ENCODE results near the gene RGMB.
"Not testable (repeated sequence)": the region's sequence is repeated elsewhere in the genome, so short reads cannot be mapped to it uniquely, and the experiment has no call there.

The RGMB gene, protein sequence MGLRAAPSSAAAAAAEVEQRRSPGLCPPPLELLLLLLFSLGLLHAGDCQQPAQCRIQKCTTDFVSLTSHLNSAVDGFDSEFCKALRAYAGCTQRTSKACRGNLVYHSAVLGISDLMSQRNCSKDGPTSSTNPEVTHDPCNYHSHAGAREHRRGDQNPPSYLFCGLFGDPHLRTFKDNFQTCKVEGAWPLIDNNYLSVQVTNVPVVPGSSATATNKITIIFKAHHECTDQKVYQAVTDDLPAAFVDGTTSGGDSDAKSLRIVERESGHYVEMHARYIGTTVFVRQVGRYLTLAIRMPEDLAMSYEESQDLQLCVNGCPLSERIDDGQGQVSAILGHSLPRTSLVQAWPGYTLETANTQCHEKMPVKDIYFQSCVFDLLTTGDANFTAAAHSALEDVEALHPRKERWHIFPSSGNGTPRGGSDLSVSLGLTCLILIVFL

DNA sequence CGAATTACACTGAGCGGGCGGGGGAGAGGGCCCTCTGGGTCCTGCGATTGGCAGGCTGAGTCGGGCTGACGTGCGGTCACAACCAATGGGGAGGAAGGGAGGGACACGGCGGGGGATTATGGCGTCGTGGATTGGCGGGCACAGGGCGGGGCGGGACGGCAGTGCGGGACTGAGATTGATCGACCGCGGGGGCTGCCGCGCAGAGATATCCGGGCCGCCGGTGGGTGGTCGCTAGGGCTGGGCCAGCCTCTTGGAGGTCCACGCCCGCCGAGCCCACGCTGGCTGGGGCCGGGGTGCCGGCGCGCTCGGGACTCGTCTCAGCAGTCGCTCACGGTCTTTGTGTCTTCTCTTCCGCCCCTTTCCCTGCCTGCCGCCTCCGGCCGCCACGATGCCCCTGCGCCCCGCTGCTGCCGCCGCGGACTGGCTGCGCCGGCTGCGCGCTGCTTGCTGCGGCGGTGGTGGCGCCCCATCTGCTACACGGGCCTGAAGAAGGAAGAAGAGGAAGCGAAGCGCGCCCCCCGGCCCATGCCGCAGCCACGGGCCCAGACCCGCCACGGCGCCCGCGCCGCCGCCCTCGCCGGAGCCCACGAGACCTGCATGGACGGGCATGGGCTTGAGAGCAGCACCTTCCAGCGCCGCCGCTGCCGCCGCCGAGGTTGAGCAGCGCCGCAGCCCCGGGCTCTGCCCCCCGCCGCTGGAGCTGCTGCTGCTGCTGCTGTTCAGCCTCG is at the start of gene RGMB:
Gene RGMB (plus strand): TSS at position 200 of the 728 bp plus-strand sequence. CDS start 408 bp downstream, at position 608.
- DNase-seq: peak; percentile 86

DNA sequence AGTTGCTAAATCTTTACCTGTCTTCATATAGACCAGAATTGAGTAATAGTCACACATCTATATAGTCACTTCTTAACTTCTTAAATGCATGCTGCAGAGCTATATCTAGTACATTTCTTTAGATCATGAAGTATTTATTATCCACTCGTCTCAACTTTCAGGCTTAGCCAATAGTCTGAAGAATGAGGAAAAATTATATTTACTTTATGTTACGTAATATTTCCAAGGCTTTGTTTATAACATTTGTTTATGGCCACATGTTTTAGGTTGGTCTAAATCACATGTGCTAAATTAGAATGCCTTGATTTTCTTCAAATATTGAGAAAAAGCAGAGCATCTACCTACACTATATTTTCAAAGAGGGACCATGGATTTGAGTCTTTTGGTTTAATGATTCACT is 47.2 kb upstream of the RGMB start:
- DNase-seq: no peak

DNA sequence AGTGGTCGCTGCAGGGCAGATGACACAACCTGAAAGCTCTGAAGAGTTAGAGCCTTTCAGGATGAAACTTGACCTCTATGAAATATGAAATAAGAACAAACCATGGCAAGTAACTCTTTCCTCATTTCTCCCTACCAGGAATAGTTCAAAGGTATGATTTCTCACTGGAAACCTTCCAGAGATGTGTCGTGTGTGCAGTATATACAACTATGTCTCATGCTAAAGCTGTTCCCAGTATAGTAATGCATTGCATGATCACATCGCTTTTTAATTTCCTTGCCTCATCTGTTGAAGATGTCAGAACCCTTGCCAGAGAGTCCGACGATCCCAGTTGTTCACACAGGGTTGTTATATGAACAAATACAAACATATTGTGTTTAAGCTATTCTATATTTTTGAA is 45.8 kb upstream of the RGMB start:
- DNase-seq: no peak

DNA sequence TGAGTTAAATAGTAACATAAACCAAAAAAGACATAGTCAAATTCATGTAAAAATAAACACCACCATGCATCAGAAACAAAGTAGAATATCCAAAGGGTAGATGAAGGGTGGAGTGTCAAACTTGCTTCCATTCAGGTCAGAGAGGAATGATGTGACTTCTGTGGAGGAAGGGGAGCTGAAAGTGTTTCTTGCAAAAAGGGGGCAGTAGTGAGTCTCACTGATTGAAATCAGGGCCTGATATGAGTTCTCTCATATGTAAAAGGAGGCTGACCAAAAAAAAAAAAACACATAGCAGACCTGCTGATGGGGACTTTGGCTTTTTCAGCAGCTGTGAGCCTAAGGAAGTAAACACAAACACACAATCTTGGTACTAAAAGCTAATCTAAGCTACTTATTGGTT is 38.8 kb upstream of the RGMB start:
- DNase-seq: no peak

DNA sequence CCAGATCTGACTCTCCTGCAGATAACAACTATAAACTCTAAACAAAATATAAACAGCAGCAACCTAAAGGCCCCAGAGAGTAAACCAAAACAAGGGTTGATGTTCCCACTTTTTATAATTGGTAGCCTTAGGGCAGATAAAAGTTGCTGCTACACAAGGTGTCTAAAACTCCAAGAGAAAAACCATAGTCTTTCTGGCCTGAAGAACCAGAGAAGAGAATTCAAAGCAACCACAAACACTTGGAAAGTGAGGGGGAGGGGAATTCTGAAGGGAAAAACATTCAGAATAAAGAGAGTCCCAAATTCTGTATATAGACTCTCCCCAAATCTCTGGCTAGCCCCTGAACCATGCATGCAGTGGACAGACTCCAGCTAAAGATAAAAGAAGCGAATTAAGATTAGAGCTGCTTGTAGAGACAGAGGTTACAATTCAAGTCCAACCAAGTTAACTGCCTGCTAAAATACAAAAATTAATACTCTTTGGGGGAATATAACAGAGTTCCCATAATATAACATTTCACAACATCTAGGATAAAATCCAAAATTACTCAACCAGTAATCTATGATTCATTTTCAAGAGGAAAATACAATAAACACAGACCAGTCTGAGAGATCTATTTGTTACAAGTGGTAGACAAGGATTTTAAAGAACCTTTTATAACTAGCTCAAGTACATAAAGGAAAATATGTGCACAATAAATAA is 37.5 kb upstream of the RGMB start:
- DNase-seq: no peak

DNA sequence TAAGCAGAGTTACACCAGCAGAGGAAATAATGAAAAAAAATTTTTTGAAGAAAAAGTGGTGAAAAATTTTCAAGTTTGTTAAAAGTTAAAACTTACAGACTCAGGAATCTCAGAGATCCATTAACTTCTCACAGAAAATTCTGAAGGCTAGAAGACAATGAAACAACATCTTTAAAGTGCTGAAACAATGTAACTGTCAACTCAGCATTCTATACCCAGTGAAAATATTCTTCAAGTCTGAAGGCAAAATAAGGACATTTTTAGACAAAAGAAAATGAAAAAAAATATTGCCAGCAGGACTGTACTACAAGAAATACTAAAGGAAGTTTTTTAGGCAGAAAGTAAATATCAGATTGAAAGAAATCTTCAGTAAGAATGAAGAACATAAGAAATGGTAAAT is 36.7 kb upstream of the RGMB start:
- no peak for DNase-seq

DNA sequence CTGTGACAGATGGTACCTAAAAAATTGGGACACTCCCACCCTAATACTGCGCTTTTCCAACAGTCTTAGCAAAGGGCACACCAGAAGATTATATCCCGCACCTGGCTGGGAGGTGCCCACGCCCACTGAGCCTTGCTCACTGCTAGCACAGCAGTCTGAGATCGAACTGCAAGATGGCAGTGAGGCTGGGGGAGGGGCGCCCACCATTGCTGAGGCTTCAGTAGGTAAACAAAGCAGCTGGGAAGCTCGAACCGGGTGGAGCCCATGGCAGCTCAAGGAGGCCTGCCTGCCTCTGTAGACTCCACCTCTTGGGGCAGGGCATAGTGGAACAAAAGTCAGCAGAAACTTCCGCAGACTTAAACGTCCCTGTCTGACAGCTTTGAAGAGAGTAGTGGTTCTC is 36.0 kb upstream of the RGMB start:
- DNase-seq: not testable (repeated sequence)

DNA sequence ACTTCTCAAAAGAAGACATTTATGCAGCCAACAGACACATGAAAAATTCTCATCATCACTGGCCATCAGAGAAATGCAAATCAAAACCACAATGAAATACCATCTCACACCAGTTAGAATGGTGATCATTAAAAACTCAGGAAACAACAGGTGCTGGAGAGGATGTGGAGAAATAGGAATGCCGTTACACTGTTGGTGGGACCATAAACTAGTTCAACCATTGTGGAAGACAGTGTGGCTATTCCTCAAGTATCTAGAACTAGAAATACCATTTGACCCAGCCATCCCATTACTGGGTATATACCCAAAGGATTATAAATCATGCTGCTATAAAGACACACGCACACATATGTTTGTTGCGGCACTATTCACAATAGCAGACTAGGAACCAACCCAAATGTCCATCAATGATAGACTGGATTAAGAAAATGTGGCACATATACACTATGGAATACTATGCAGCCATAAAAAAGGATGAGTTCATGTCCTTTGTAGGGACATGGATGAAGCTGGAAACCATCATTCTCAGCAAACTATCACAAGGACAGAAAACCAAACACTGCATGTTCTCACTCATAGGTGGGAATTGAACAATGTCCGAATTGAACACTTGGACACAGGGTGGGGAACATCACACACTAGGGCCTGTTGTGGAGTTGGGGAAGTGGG is 34.8 kb upstream of the RGMB start:
- DNase-seq: not testable (repeated sequence)

DNA sequence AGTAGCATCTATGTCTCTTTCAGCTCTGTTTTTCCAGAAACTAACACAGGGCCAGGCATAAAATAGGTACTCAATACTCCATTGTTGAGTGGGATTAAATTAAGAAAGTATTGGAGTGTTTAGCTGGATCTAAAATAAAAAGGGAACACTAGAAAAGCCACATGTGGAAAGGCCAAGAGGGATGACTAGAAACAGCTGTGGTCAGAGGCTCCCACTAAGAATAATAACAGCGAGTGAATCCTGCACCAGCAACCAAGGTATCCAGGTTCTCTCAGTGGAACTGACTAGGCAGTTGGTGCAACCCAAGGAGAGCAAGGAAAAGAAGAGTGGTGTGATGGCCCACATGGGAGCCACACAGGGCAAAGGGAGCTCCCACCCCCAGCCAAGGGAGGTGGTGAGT is 31.5 kb upstream of the RGMB start:
- no peak for DNase-seq

DNA sequence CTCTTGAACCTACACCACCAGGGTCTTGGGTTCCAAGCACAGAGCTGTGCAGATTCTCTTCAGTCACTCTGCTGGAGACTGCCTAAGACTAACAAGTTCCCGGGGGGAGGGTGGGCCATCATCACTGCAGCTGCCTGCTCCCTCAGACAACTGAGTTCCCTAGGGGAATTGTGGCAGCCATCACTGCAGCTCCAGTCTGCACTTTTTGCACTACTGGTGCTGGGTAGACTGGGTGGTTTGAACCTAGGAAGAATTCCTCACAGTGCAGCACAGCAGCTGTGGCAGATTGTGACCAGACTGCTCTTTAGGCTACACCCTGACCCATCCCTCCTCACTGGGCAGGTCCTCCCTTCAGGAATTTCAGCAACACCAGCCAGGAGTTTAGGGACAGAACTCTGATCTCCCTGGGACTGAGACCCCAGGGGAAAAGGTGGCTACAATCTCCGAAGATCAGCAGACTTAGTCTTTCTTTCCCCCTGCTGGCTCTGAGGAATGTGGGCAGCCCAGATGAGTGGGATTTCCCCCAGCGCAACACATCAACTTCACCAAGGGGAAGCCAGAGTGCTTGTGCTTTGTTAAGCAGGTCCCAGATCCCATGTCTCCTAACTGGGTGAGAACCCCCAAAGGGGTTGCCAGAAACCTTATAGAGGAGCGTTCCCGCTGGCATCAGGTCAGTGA is 30.9 kb upstream of the RGMB start:
- DNase-seq: no peak

DNA sequence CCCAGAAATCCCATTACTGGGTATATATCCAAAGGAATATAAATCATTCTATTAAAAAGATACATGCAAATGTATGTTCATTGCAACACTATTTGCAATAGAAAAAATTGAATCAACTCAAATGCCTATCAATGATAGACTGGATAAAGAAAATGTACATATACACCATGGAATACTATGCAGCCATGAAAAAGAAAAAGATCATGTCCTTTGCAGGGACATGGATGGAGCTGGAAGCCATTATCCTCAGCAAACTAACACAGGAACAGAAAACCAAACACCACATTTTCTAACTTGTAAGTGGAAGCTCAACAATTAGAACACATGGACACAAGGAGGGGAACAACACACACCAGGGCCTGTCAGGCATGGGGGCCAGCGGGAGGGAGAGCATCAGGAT is 25.2 kb upstream of the RGMB start:
- DNase-seq: not testable (repeated sequence)

DNA sequence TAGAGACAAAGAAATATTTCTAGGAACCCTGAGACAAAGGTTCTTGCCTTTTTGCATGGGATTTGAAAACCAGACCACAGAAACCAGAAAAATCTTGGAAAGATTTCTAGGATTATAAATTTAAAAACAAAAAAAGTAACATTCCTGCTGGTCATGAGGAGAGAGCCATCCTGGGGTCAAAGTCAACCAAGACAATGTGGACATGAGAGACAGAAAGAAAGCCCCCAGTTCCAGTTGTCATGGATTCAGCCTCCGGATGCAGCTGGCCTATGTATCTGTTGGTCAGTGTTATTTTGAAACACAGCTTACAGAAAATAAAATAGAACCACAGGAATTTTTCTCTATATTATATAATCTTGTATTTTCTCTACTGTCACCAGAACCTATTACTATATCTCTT is 24.4 kb upstream of the RGMB start:
- no peak for DNase-seq

DNA sequence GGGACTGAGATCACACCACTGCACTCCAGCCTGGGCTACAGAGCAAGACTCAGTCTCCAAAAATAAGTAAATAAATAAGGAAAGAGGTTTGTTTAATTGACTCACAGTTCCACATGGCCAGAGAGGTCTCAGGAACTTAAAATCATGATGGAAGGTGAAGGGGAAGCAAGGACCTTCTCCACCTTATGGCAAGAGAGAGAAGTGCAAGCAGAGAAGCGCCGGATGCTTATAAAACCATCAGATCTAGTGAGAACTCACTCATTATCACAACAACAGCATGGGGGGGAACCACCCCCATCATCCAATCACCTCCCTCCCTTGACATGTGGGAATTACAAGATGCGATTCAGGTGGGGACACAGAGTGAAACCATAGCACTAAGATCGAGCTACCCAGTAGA is 22.8 kb upstream of the RGMB start:
- no peak for DNase-seq

DNA sequence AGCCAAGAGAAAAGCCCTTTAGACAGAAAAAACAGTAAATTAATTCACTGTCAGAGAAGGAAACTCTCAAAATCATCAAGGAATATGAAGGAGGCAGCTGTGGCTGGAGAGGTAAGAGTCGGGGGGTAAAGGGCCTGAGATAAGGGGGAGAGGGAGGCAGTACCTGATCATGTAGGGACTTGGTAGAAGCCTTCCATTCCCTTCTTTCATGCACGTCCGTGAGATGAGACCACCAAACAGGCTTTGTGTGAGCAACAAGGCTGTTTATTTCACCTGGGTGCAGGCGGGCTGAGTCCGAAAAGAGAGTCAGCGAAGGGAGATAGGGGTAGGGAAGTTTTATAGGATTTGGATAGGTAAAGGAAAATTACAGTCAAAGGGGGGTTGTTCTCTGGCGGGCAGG is 21.1 kb upstream of the RGMB start:
- not testable (repeated sequence) for DNase-seq

DNA sequence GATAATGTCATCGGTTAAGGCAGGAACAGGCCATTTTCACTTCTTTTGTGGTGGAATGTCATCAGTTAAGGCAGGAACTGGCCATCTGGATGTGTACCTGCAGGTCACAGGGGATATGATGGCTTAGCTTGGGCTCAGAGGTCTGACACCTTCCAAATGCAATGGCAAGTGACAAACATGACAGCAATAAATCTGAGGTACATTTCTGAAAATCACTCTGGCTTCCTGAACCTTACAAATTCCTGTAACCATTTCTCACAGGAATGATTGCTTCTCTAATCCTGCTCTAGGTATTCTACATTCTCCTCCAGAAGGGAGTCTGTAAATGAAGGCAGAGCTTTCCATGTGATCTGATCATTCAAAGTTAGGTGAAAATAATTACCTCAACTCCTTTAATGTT is 20.7 kb upstream of the RGMB start:
- DNase-seq: not testable (repeated sequence)

DNA sequence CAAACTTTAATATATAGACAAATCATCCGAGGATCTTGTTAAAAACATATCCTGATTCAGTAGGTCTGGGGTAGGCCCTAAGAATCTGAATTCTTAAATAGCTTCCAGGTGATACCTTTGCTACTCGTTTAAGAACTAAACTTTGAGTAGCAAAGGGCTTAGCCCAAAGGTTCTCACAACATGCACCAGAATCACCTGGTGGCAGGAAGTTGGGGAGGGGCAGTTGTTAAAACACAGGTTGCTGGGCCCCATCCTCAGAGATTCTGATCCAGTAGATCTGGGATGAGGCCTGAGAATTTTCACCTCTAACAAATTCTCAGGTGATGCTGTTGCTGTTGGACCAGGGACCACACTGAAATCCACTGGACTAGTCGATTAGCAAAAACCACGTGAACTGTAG is 20.0 kb upstream of the RGMB start:
- DNase-seq: no peak

DNA sequence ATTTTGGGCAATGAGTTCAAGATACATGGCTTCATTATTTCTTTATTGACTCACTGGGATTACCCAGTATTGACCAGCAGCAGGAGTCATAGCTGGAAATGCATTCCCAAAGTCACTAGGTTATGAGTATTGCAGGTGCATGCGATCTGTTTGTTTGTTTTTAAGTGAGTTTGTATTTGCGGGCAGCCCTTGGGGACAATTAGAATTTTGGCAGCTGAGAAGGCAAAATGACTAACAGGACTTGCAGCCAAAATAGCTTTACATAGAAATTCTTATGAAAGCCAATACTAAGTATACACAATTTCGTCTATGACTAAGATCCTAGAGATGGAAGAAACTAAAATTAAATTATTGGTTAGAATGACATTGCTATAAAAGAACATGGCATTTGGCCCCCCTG is 18.1 kb upstream of the RGMB start:
- DNase-seq: no peak

DNA sequence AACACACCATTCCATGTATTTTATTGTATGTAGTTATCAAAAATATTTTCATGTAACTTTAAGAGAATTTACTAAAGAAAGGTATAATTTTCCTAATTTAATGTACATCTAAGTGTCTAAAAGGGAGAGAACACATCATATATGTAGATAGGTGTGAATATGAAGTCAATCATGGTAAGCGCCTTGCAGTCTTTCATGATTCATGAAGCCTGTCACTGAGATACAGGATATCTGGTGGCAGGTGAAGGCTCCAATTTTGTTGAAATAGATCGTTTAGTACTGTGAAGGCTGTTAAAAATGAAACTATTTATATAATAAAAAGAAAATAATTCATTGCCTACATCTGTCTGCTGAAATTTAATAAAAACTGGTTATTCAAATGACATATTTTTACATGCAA is 15.5 kb upstream of the RGMB start:
- DNase-seq: no peak

DNA sequence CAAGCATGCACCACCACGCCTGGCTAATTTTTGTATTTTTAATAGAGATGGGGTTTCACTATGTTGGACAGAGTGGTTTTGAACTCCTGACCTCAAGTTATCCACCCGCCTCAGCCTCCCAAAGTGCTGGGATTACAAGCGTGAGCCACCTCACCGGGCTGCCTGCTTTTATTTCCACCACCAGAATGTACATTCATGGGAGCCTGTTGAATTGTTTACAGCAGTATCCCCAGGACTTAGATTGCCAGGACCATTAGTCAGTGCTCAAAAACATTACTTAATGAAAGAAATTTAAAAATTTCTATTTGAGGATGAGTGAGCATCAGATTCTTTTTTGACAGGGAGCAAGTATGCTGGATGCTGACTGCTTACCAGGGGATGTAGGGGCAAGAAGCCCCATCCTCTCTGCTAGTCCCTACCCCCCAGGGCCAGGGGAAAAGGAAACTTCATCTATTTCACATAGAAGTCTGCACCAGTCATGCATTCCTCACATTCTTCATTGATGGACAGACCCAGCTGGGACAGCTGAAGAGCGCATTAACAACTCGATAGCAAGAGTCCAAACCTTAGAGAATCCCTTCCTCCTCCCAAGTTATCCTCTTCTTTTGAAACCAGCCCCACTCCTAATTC is 10.3 kb upstream of the RGMB start:
- DNase-seq: no peak

DNA sequence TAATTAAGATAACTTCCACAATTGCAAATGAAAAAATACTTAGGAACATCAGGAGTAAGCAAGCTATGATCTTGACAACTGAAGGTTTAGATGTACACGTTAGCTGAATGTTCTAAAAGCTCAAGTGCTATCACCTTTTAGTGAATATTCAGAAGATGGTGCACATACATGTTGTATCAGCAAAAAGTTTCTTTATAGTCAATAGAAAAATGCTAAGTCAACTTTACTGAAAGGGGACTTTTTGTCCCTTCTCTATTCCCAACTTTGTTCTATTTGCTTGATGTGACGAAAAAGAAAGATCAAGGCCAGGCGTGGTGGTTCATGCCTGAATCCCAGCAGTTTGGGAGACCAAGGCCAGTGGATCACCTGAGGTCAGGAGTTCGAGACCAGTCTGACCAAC is 7.6 kb upstream of the RGMB start:
- DNase-seq: no peak

DNA sequence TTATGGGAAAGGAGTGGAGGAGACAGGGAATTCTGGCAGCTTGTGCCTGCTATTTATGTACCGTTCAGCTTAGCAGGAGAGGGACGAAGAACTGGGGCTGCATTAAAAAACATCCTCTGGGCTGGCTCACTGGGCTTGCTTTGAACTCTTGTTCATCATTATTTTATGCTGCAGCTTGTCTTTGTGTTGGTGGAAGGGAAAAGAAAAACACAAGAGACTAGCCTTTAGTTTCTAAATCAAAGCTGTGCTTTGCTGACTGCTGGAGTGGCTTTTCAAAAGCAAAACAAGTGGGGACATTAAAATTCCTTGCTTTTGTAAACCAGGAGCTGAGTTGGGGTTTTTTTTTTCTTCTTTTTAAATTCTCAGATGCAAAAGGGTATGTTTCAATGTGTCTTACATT is 5.9 kb upstream of the RGMB start:
- no peak for DNase-seq
